ENCODE results near the gene PIBF1.

PIBF1 gene

DNA sequence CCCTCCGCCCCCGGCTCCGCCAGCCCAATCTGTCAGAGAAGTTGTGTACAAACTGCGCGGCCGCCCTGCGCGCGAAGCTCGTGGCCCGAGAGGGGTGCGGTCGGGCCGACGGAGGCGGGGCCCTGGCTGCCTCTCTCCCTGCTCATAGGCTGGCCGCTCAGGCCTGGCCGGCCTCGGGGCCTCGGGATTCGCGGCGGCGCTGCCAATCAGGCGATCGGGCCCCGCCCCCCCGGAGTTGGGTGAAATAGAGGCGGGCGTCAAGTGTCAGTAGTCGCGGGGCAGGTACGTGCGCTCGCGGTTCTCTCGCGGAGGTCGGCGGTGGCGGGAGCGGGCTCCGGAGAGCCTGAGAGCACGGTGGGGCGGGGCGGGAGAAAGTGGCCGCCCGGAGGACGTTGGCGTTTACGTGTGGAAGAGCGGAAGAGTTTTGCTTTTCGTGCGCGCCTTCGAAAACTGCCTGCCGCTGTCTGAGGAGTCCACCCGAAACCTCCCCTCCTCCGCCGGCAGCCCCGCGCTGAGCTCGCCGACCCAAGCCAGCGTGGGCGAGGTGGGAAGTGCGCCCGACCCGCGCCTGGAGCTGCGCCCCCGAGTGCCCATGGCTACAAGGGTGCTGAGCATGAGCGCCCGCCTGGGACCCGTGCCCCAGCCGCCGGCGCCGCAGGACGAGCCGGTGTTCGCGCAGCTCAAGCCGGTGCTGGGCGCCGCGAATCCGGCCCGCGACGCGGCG, 277.0 kb downstream of the PIBF1 start, which contains the start of gene KLF5:
Gene KLF5, plus strand, starts transcription at position 270 of the 724 bp plus-strand sequence. Its CDS starts 323 bp downstream, at position 593.
- Mint-ChIP-seq H3K27ac (peak within 1 kb of the TSS; percentile 48), H3K9me3 (no peaks in the 10 kb centered on the region), H3K4me1 (ENCODE audit: low read depth) (peaks cover 18% of the 10 kb centered on the region), H3K4me3 (peak within 1 kb of the TSS; percentile 76), H3K36me3 (ENCODE audit: low read depth) (peaks cover 10% of the 10 kb centered on the region), H3K27me3 (peaks cover 47% of the 10 kb centered on the region)
- intact Hi-C loops (cut with micrococcal nuclease) = loop anchor here (5.0 to 10.0 kb wide), 2 partner anchors 277 to 334 kb away; partner anchors contain the start of genes BORA, DIS3, MZT1 and PIBF1

DNA sequence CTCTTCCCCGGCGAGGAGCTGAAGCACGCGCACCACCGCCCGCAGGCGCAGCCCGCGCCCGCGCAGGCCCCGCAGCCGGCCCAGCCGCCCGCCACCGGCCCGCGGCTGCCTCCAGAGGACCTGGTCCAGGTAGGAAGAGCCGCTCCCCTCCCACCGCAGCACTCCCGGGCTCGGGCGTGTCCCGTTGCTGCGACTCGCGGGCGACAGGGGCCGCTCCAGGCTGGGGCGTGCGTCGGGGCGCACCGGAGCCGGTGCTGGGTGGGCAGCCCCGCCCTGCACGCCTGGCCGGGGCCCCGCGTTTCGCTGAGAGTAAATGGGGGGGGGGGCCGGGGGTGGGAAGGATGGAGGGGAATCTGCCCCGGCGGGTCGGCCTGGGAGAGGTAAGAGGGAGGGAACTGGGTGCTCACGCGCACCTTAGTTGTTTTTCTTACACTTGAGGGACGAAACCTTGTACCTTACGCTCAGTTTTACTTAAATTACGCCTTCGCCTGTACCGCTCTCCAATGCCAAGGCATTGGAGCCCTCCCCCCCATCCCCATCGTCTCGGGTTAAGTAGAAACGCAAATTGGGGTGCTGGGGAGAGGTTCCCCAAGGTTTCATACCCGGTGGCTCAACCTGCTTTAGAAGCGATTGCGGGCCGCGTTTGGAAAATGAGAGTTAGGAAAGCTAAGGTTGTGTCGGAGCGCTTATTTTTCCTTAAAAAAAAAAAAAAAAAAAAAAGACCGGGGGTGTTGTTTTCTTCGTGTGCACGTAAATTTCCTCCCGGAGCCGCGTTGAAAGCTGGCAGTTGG, 277.7 kb downstream of the PIBF1 start:
- peaks cover 18% of the 10 kb centered on the region for H3K4me1 Mint-ChIP-seq (ENCODE audit: low read depth)
- intact Hi-C loops (cut with micrococcal nuclease) = loop anchor here (5.0 to 10.0 kb wide), 2 partner anchors 277 to 335 kb away; partner anchors contain the start of genes BORA, DIS3, MZT1 and PIBF1
- H3K4me3 Mint-ChIP-seq = peak overlapping the region; percentile 76
- H3K9me3 Mint-ChIP-seq = no peaks in the 10 kb centered on the region
- H3K27me3 Mint-ChIP-seq = peaks cover 47% of the 10 kb centered on the region
- peaks cover 10% of the 10 kb centered on the region for H3K36me3 Mint-ChIP-seq (ENCODE audit: low read depth)
- H3K27ac Mint-ChIP-seq = peak overlapping the region; percentile 26

DNA sequence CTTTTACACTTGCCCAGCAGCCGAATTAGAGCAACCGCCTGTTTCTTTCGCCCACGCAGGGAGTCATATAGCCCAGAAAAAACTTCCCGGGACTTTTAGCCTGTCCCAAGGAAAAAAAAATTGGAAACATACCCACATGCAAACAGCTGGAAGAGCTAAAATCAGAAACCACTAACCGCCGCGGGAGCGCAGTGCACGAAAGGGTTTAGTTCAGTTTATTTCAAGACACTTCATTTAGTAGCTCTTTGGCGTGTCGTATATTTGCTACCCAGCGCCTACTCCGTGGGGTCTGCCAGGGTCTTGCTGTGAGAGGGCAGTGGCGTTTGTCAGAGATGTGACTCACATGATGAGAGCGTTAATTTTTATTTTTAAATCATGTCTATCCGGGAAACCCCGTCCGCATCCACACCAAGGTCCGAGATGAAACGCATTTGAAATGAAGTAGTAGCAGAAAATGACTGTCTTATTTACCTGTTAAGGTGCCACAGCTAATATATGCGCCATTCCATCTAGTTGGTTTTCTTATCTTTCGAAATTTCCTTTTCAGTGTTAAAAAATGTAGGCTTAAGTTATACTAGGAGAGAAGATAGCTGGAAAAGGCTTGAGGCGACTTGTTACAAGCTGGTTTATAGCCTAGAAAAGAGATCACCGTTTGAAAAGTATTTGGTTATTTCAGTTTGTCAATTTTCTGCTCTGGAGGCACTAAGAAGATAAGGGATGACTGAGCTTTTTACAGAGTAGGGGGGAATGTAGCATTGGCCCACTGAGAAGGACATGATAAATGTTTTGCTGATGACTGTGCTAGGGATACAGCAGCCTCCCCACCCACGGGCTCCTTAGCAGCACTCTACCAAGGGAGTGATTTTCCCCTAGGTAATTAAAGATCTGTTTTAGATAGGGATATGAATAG, 278.6 kb downstream of the PIBF1 start:
- intact Hi-C loops (cut with micrococcal nuclease) = no loop called here
- Mint-ChIP-seq H3K27me3 (peaks cover 47% of the 10 kb centered on the region), H3K27ac (peak overlapping the region; percentile 26), H3K36me3 (ENCODE audit: low read depth) (peaks cover 10% of the 10 kb centered on the region), H3K4me1 (ENCODE audit: low read depth) (peaks cover 18% of the 10 kb centered on the region), H3K9me3 (no peaks in the 10 kb centered on the region), H3K4me3 (peak overlapping the region; percentile 68)

DNA sequence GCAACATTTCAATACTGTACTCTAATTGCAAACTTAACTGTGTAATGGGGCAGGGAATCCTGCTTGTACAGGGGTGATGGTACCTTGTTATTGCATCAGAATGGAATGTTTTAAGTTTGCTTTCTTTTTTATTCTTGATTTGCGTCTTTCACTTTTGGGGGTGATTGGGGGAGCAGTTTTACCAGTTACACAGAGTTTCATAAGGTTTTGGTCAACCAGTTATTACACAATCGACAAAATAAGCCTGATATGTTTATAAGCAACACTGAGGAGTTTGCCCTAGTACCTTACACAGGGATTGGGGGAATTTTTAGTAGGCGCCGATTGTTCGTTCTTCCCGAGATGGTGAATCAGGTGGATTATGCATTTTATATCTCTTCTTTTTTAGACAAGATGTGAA, 279.5 kb downstream of the PIBF1 start:
- Mint-ChIP-seq H3K4me1 (ENCODE audit: low read depth) (peaks cover 18% of the 10 kb centered on the region), H3K27ac (no peak overlapping the region), H3K9me3 (no peaks in the 10 kb centered on the region), H3K27me3 (peaks cover 42% of the 10 kb centered on the region), H3K36me3 (ENCODE audit: low read depth) (peaks cover 10% of the 10 kb centered on the region), H3K4me3 (no peak overlapping the region)
- intact Hi-C loops (cut with micrococcal nuclease) = no loop called here

DNA sequence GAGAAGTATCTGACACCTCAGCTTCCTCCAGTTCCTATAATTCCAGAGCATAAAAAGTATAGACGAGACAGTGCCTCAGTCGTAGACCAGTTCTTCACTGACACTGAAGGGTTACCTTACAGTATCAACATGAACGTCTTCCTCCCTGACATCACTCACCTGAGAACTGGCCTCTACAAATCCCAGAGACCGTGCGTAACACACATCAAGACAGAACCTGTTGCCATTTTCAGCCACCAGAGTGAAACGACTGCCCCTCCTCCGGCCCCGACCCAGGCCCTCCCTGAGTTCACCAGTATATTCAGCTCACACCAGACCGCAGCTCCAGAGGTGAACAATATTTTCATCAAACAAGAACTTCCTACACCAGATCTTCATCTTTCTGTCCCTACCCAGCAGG, 279.9 kb downstream of the PIBF1 start:
- H3K27ac Mint-ChIP-seq = no peak overlapping the region

DNA sequence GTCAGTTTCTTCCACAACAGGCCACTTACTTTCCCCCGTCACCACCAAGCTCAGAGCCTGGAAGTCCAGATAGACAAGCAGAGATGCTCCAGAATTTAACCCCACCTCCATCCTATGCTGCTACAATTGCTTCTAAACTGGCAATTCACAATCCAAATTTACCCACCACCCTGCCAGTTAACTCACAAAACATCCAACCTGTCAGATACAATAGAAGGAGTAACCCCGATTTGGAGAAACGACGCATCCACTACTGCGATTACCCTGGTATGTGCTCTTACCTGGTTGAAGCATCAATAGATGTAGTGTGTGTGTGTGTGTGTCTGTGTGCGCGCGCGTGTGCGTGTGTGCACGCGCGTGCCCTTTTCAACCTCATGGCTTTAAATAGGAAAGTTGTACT, 280.5 kb downstream of the PIBF1 start:
- peaks cover 18% of the 10 kb centered on the region for H3K4me1 Mint-ChIP-seq (ENCODE audit: low read depth)
- no peak overlapping the region for H3K4me3 Mint-ChIP-seq
- H3K9me3 Mint-ChIP-seq = no peaks in the 10 kb centered on the region
- peaks cover 41% of the 10 kb centered on the region for H3K27me3 Mint-ChIP-seq
- intact Hi-C loops (cut with micrococcal nuclease) = no loop called here
- H3K36me3 Mint-ChIP-seq (ENCODE audit: low read depth) = peaks cover 10% of the 10 kb centered on the region
- H3K27ac Mint-ChIP-seq = no peak overlapping the region

More for the DNA sequence above, 279.9 kb downstream of the PIBF1 start:
- H3K4me1 Mint-ChIP-seq (ENCODE audit: low read depth) = peaks cover 18% of the 10 kb centered on the region
- H3K27me3 Mint-ChIP-seq = peaks cover 42% of the 10 kb centered on the region
- no peak overlapping the region for H3K4me3 Mint-ChIP-seq
- no peaks in the 10 kb centered on the region for H3K9me3 Mint-ChIP-seq
- peaks cover 10% of the 10 kb centered on the region for H3K36me3 Mint-ChIP-seq (ENCODE audit: low read depth)
- intact Hi-C loops (cut with micrococcal nuclease) = no loop called here

DNA sequence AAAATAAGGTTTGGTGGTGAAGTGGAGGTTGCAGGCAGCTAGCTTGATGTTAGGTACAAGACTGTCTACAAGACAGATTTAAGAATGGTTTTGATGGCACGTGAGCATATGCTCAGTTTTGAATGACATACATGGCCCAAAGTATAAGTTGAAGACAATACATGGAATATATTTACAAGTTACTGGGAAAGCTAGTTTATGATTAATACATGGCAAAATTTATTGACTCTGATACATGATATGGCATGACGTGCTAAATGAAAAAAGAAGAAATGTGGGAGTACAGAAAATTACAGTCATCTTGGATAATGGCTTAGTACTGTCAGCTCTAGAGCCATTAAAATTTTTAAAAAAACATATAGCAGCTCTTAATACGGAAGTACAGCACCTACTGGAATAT, 281.2 kb downstream of the PIBF1 start:
- no peak overlapping the region for H3K4me3 Mint-ChIP-seq
- H3K9me3 Mint-ChIP-seq = no peaks in the 10 kb centered on the region
- intact Hi-C loops (cut with micrococcal nuclease) = no loop called here
- peaks cover 10% of the 10 kb centered on the region for H3K36me3 Mint-ChIP-seq (ENCODE audit: low read depth)
- H3K27ac Mint-ChIP-seq = no peak overlapping the region
- peaks cover 34% of the 10 kb centered on the region for H3K27me3 Mint-ChIP-seq
- H3K4me1 Mint-ChIP-seq (ENCODE audit: low read depth) = peaks cover 18% of the 10 kb centered on the region

DNA sequence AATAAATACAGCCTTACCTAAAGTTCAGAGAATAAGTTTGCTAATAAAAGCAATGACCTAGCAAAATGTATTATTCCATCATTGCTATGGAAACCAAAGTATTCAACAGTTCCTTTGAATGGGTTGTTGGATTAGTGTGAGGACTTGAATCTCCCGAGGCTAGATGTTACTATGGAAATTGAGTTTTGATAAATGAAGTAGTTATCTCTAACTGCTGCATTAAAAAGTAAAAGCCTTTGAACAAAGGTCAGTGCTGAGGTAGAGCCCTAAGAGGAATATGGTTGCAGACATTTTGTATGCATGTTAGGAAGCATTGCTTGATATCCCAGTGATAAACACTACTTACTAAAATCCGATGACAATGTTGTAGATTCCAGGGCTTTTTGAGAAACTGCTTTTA, 283.1 kb downstream of the PIBF1 start:
- no peak overlapping the region for H3K4me3 Mint-ChIP-seq
- intact Hi-C loops (cut with micrococcal nuclease) = no loop called here
- peaks cover 9% of the 10 kb centered on the region for H3K4me1 Mint-ChIP-seq (ENCODE audit: low read depth)
- no peak overlapping the region for H3K27ac Mint-ChIP-seq
- H3K9me3 Mint-ChIP-seq = no peaks in the 10 kb centered on the region
- H3K27me3 Mint-ChIP-seq = peaks cover 24% of the 10 kb centered on the region
- H3K36me3 Mint-ChIP-seq (ENCODE audit: low read depth) = peaks cover 10% of the 10 kb centered on the region

DNA sequence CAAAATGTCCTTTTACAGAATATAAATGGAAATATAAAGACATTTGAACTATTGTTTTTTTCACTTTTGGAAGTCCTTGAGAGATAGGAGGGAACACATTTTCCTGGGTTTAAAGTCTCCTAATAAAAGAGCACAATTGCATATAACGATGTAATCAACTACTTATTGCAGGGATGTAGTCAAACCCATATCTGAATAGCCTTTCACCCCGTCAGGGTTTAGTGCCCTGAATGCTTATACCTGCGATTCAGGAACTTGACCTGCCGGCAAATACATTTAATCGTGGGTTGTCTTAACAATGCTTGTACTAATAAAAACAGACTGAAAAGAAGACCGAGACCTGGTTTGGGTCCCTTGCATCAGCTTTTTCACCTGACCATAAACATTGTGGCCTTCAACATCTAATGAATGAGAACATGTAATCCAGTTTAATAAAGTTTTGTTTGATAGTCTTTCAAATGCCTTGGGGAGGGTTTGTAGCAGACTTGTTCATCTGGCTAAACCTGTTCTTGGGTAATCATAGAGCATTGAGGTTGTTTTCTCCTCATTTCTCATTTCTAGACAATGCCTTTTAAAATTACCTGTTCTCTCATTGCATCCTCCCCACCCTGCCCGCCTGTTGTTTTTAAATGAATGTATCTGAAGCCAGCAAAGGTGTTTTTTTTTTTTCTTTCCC, 283.9 kb downstream of the PIBF1 start:
- no peak overlapping the region for H3K27ac Mint-ChIP-seq
- H3K9me3 Mint-ChIP-seq = no peaks in the 10 kb centered on the region
- peaks cover 10% of the 10 kb centered on the region for H3K36me3 Mint-ChIP-seq (ENCODE audit: low read depth)
- intact Hi-C loops (cut with micrococcal nuclease) = no loop called here
- peaks cover 2% of the 10 kb centered on the region for H3K4me1 Mint-ChIP-seq (ENCODE audit: low read depth)
- H3K4me3 Mint-ChIP-seq = no peak overlapping the region
- H3K27me3 Mint-ChIP-seq = peaks cover 16% of the 10 kb centered on the region

Measured in dendritic cell treated with granulocyte-macrophage colony-stimulating factor and Interleukin-4, amounts not matched to agents 40 ng/mL and 50 ng/mL, for 4 days (primary cell).